B cell (primary cell): ENCODE measurements around the gene RSPH10B2. TPM values are rescaled to one million over a fixed set of nuclear protein-coding genes. Genes with fewer than 3 reads are reported as not detected.

Experiments
- ATAC-seq: fragments of 200-7000 bp; cut with Tn5 transposase; one replicate; pipeline ENCODE4 v1.10.0; 2021; ENCODE audit warnings: low read depth, mild to moderate bottlenecking, moderate number of reproducible peaks, moderate library complexity
- CTCF ChIA-PET: fragments of 350-600 bp; sonication (Branson Sonifier 250); formaldehyde crosslinking; loops from one replicate; lab custom pipeline; 2021; ENCODE audit warnings: antibody characterized with exemption, inconsistent platforms; lab: Charles Lee
- POLR2A ChIA-PET: fragments of 350-600 bp; sonication (Branson Sonifier 250); formaldehyde crosslinking; loops from one replicate; lab custom pipeline; 2021; ENCODE audit warnings: antibody characterized with exemption; lab: Charles Lee
- DNase-seq: peaks from one replicate; pipeline ENCODE4 v3.0.0; 2013
- H2AFZ ChIP-seq: 2 replicates; pipeline ENCODE4 v1.6.1; 2012; ENCODE audit warnings: mild to moderate bottlenecking, low read depth, low read length; ENCODE audit not compliant: insufficient read depth, poor library complexity, severe bottlenecking
- H3K27ac ChIP-seq, 2 donors: 1 replicate in 1 of 2; 2 replicates in 1 of 2; pipeline ENCODE4 v1.5.1; 2012 to 2013; ENCODE audit warnings: low read length in 2 of 2, mild to moderate bottlenecking in 2 of 2, moderate library complexity in 1 of 2
- H3K27me3 ChIP-seq, 4 experiments: fragments of 200-600 bp in 1 of 4; sonication (generic) in 1 of 4; replicated peaks in 1 of 4; 1 replicate in 2 of 4; 2 replicates in 2 of 4; pipeline versions ENCODE4 v1.6.1 to v1.7.0; 2013 to 2016; ENCODE audit warnings: low read length in 3 of 4, mild to moderate bottlenecking in 2 of 4, mixed read lengths in 1 of 4, moderate library complexity in 1 of 4; ENCODE audit not compliant: insufficient read depth in 4 of 4, control insufficient read depth in 3 of 4; ENCODE audit errors: control extremely low read depth in 1 of 4
- H3K36me3 ChIP-seq, 2 experiments: replicated peaks in 1 of 2; 1 replicate in 1 of 2; 2 replicates in 1 of 2; pipeline versions ENCODE4 v1.6.1 to v1.7.1; 2013; ENCODE audit warnings: low read length in 1 of 2; ENCODE audit not compliant: insufficient read depth in 2 of 2, control insufficient read depth in 1 of 2; ENCODE audit errors: control extremely low read depth in 1 of 2, extremely low read depth in 1 of 2
- H3K4me1 ChIP-seq, 2 donors: fragments of 200-600 bp in 1 of 2; sonication (generic) in 1 of 2; 1 replicate in 1 of 2; 2 replicates in 1 of 2; pipeline versions ENCODE4 v1.5.1 to v1.6.1; 2013 to 2017; ENCODE audit warnings: low read length in 2 of 2; ENCODE audit not compliant: control insufficient read depth in 2 of 2, insufficient read depth in 2 of 2
- H3K4me2 ChIP-seq: replicated peaks from 2 replicates; pipeline ENCODE3; 2012; ENCODE audit warnings: mild to moderate bottlenecking, low read depth, low read length; ENCODE audit not compliant: poor library complexity, severe bottlenecking
- H3K4me3 ChIP-seq, 5 experiments: fragments of 200-600 bp in 1 of 5; sonication (generic) in 1 of 5; 1 replicate in 3 of 5; 2 replicates in 2 of 5; pipeline versions ENCODE4 v1.5.1 to v1.7.0; 2011 to 2016; ENCODE audit warnings: low read length in 4 of 5, mild to moderate bottlenecking in 4 of 5, low read depth in 2 of 5, control low read depth in 1 of 5, moderate library complexity in 1 of 5; ENCODE audit not compliant: insufficient read depth in 1 of 5; ENCODE audit errors: control extremely low read depth in 1 of 5, extremely low read depth in 1 of 5
- H3K79me2 ChIP-seq: fragments of 200-600 bp; sonication (generic); one replicate; pipeline ENCODE4 v1.6.0; 2016; ENCODE audit warnings: low read length; ENCODE audit not compliant: control insufficient read depth, insufficient read depth
- H3K9ac ChIP-seq: fragments of 200-600 bp; sonication (generic); 2 replicates; pipeline ENCODE4 v1.6.1; 2017; ENCODE audit warnings: mild to moderate bottlenecking, low read length, moderate library complexity
- H3K9me3 ChIP-seq, 3 donors: one replicate each; pipeline versions ENCODE4 v1.6.1 to v1.7.1; 2013; ENCODE audit warnings: low read length in 2 of 3; ENCODE audit not compliant: control insufficient read depth in 2 of 3, insufficient read depth in 1 of 3; ENCODE audit errors: control extremely low read depth in 1 of 3
- H4K20me1 ChIP-seq: 2 replicates; pipeline ENCODE4 v1.6.0; 2012; ENCODE audit warnings: mild to moderate bottlenecking, low read length; ENCODE audit not compliant: insufficient read depth, control insufficient read depth, poor library complexity, severe bottlenecking
- H3K27ac Mint-ChIP-seq: one replicate; pipeline ENCODE4 v1.8.0; 2021; ENCODE audit warnings: mixed read lengths
- H3K27me3 Mint-ChIP-seq: one replicate; pipeline ENCODE4 v1.8.0; 2021; ENCODE audit warnings: mixed read lengths
- H3K4me1 Mint-ChIP-seq: one replicate; pipeline ENCODE4 v1.8.0; 2021; ENCODE audit warnings: mixed read lengths
- H3K4me3 Mint-ChIP-seq: one replicate; pipeline ENCODE4 v1.8.0; 2021; ENCODE audit warnings: mixed read lengths
- H3K9me3 Mint-ChIP-seq: one replicate; pipeline ENCODE4 v1.8.0; 2022; ENCODE audit warnings: mixed read lengths; ENCODE audit not compliant: insufficient read depth
- CTCF ChIP-seq: fragments of 200-600 bp; IDR thresholded peaks from one replicate; pipeline ENCODE4 v1.8.0; 2022; ENCODE audit warnings: antibody characterized with exemption, mild to moderate bottlenecking
- EZH2 ChIP-seq: IDR thresholded peaks from 2 replicates; pipeline ENCODE4 v1.6.1; 2012; ENCODE audit warnings: borderline replicate concordance, low read depth, mild to moderate bottlenecking, moderate library complexity, low read length; ENCODE audit not compliant: insufficient read depth, poor library complexity, severe bottlenecking
- WGBS: methylation state at CpG from one replicate; pipeline ENCODE4 v1.1.5; 2013; ENCODE audit warnings: missing lambda C conversion rate; ENCODE audit not compliant: insufficient coverage; 5-methylcytosine and 5-hydroxymethylcytosine counted together
- intact Hi-C: fragments of 100-400 bp; cut with micrococcal nuclease; formaldehyde crosslinking; loops from one replicate; pipeline ENCODE4 v1.10.0; 2022
- polyA plus RNA-seq: library from polyadenylated mRNA; depleted of rRNA; stranded (reverse); fragments of >200 nt; gene quantifications from 2 replicates; pipeline ENCODE4 v1.2.3, GENCODE V29; 2012
- total RNA-seq, 2 donors: library from RNA; stranded (reverse); fragments of 120-200 nt in 1 of 2; gene quantifications; 1 replicate in 1 of 2; 2 replicates in 1 of 2; pipeline versions ENCODE4 v1.2.3 to v1.2.4, GENCODE V29; 2013 to 2022

RSPH10B2 gene
- total and polyA plus RNA-seq, 2 donors (not counting 1 experiment from before 2014, with no cell fraction given), result 1.4 TPM; not detected in 1

GRCh38 chr7:6706666-6707407 is 47.1 kb upstream of the RSPH10B2 start, which contains the start of gene ZNF12:
TSS of gene ZNF12 (minus strand) at chr7:6706947. CDS start at chr7:6705173, 1,774 bp downstream.
- DNase-seq, result peak; percentile 96
- H3K36me3 ChIP-seq, result peaks cover 2 to 19% of the 10 kb centered on the region in 2 experiments
- Mint-ChIP-seq H3K4me1 (peaks cover 36% of the 10 kb centered on the region), H3K27me3 (peaks cover 4% of the 10 kb centered on the region), H3K27ac (peak within 1 kb of the TSS; percentile 91), H3K4me3 (peak within 1 kb of the TSS; percentile 91), H3K9me3 (no peaks in the 10 kb centered on the region)
- H2AFZ ChIP-seq, result peak within 1 kb of the TSS; percentile 89
- peaks cover 0 to 3% (median 0%) of the 10 kb centered on the region in 4 experiments for H3K27me3 ChIP-seq
- H4K20me1 ChIP-seq, result peaks cover 36% of the 10 kb centered on the region
- peaks cover 58% of the 10 kb centered on the region for H3K79me2 ChIP-seq
- WGBS, result under 1% methylated on average over 58 of the region's 65 CpGs
- ATAC-seq, result peak; percentile 91
- no peaks in the 10 kb centered on the region for H3K9me3 ChIP-seq
- H3K9ac ChIP-seq, result peak within 1 kb of the TSS; percentile 80
- TF ChIP-seq EZH2 (no peak), CTCF (no peak)
- H3K4me1 ChIP-seq, result peaks cover 26 to 28% of the 10 kb centered on the region in 2 donors
- ChIA-PET CTCF (interaction anchor here (1.2 kb wide), 1 partner anchor 23 kb away, joined by 3 read pairs; no protein-coding TSS in a partner anchor), POLR2A (no interaction called here)
- peak within 1 kb of the TSS; percentile 79 for H3K4me2 ChIP-seq
- H3K4me3 ChIP-seq, result peak within 1 kb of the TSS; percentile 67 to 90 (median 84)
- H3K27ac ChIP-seq, result peak within 1 kb of the TSS; percentile 71 to 84
- intact Hi-C loops, result loop anchor here (1.0 to 5.0 kb wide), 4 partner anchors 22 to 130 kb away; partner anchors contain the start of genes INTS15, ZDHHC4 and ZNF316

DNA sequence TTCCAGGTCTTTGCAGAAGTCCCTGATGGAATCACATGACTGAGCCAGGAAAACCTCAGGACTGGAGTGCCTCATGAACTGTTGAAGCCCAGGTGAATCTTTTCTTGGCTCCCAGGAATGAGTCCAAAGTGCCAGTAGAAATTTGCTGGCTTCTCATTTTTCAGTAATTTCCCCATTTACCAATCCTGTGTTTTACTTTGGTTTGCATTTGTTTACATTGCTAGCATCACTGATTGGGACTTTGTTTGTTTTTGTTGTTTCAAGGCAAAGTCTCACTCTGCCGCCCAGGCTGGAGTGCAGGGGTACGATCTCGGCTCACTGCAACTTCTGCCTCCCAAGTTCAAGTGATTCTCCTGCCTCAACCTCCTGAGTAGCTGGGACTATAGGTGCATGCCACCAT is 45.6 kb upstream of the RSPH10B2 start:
- ATAC-seq (no peak), DNase-seq (no peak)
- ChIA-PET POLR2A (no interaction called here), CTCF (no interaction called here)
- H3K9me3 Mint-ChIP-seq, result no peaks in the 10 kb centered on the region
- 100% methylated on average over 3 of the region's 3 CpGs for WGBS
- Histone ChIP-seq H3K9ac (no peak overlapping the region), H3K36me3 (peaks cover 2 to 12% of the 10 kb centered on the region in 2 experiments), H3K4me3 (no peak overlapping the region), H3K4me2 (no peak overlapping the region), H3K27ac (no peak overlapping the region), H3K4me1 (peaks cover 21 to 23% of the 10 kb centered on the region in 2 donors), H3K9me3 (no peaks in the 10 kb centered on the region), H3K27me3 (peaks cover 0 to 3% (median 0%) of the 10 kb centered on the region in 4 experiments), H2AFZ (no peak overlapping the region), H4K20me1 (peaks cover 25% of the 10 kb centered on the region), H3K79me2 (peaks cover 46% of the 10 kb centered on the region)
- intact Hi-C loops, result loop anchor here (5.0 kb wide), 3 partner anchors 71 to 131 kb away; partner anchors contain the start of genes INTS15, ZDHHC4 and ZNF316
- peaks cover 25% of the 10 kb centered on the region for H3K4me1 Mint-ChIP-seq
- no peak overlapping the region for H3K27ac Mint-ChIP-seq
- peaks cover 4% of the 10 kb centered on the region for H3K27me3 Mint-ChIP-seq
- H3K4me3 Mint-ChIP-seq, result peak overlapping the region; percentile 26
- TF ChIP-seq CTCF (no peak), EZH2 (no peak)
